NCI-H1092 treated with DMSO at 0.1 percent for 48 hours (cell line): ENCODE results near the gene CDC5L.
"Not testable (repeated sequence)": the region's sequence is repeated elsewhere in the genome, so short reads cannot be mapped to it uniquely, and the experiment has no call there.

Experiments
- DNase-seq: peaks from one replicate; lab custom pipeline; 2025; lab: John Stamatoyannopoulos, UW

Gene CDC5L

DNA sequence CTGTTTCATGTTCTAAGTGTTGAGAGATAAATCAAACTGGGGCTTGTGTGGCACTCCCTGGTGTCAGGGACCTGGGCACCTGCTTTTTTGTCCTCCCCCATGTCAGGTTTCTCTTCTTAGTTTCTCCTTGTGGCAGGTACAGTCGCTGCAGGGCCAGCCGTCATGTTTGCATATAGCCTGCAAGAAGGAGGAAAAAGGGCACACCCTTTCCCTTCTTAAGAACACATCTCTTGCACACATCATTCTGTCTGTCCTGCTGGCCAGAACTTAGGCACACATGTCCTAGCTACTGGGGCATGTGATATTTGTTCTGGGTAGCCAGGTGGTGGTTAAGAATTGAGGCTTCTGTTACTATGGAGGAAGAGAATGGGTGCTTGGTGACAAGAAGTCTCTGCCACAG is 27.9 kb downstream of the CDC5L start:
- no peak for DNase-seq

DNA sequence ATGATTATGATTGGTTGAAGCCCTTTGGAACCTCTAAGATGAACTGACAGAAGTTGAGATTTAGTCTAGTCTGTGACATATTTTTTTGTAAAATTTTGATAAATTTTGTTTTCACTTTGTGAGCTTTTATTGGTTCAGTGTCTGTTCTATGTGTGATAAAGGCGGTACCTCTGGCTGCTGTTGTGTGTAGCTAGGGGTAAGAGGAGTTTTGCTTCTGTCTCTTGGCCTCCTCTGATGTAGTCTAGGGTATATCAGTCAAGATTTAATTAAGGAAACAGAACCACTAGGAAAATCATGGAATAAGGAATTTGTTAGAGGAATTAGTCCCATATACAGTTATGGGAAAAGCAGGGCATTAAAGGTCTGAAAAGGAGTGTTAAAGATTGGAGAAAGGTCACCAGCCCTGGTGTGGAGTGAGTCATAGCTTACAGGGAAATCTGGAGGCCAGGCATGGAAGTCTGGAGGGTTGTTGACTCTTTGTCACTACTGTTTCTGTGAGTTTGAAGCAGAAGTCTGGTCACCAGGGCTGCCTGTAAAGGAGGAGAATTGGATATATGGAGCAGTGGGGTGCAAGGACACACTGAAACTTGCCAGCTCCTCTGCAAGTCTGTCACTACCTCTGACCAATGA is 28.5 kb downstream of the CDC5L start:
- DNase-seq: no peak

- DNase-seq: no peak
These were observed 35.0 kb downstream of the CDC5L start for GRCh38 chr6:44422531-44422930.

DNA sequence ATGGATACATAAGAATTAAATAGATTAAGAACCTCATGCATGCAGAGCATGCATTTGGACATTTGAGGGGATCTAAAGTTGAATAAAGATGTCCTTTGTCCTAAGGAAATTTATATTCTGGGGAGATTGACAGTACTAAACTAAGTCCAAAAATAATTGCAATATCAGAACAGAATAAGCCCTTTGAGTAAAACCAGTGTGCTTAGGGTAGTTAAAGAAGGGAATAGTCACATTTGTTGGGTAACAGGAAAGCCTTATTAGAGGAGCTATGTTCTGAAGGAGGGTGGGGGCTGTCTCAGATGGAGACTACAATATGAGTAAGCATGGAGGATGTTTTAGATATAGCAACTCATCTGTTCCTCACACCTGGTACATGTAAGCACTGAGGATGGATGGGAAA is 35.8 kb downstream of the CDC5L start:
- DNase-seq: no peak

DNA sequence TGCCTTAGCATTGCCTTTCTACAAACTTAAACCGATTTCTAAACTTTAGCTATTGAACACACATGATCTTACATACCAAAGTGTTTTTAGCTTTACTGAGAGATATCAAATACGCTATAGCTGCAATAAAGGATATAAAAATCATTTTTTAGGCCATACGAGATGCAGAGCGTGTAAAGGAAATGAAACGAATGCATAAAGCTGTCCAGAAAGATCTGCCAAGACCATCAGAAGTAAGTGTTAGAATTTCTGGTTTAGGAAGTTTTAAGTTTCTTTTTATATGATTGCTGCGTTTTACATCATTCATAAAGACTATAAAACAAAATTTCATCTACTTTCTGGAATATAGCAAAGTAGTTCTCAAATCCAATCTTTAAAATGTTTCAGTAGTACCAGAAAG is 38.4 kb downstream of the CDC5L start:
- no peak for DNase-seq

DNA sequence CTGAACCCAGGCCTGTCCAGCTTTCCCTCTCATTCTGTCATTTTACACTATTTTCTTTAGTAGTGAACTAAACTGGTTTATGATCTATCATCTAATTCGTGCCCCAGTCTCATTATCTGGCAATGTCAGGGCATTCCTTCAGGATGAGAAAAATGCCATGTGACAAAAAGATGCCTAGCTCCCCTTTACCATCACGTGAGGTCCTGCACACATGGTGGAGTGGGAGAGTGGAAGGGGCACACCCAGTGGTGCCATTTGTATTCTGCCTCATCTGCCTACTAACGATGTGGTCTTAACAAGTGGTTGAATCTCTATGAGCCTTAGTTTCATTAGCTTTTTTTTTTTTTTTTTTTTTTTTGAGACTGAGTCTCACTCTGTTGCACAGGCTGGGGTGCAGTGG is 41.2 kb downstream of the CDC5L start:
- DNase-seq: no peak

DNA sequence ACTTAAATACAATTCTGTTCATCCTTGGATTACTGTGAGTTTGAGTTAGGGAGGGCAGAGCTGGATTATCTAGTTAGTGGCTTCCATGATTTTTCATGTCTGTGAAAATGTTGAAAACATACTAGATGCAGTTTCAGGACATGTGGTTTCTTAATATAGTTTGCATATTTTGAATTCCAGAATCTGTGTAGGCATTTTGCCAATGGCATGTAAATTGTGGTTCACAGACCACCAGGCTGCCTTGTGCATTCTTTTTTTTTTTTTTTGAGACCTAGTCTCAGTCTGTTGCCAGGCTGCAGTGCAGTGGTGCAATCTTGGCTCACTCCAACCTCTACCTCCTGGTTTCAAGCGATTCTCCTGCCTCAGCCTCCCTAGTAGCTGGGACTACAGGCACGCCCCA is 42.8 kb downstream of the CDC5L start:
- DNase-seq: no peak

DNA sequence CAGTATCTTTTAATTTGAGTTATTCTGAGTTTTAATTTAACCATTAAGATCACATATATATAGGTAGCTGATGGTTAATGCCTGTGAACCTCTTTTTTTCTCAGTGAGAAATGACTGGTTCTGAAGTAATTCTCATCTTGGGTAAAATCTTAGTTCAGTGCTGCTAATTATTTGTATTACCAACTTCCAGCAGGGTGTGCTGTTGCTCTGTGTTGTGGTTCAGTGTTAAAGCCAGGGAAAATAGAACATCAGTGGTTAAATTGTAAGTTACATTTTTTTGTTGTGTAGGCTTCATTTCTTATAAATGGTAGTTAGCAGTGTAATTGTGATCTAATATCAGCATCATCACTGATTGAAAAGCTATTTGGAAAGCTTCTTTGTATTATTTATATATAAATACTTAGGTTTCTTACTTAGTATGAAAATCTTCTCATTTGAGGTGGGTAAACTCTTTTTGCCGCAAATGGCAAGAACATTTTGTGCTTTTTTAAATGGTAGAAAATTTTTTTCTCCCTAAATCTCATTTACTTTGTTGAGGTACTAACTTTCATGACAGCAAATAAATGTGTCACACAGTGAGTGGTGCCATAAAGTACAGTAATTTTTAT is 43.7 kb downstream of the CDC5L start:
- peak; percentile 20 for DNase-seq

DNA sequence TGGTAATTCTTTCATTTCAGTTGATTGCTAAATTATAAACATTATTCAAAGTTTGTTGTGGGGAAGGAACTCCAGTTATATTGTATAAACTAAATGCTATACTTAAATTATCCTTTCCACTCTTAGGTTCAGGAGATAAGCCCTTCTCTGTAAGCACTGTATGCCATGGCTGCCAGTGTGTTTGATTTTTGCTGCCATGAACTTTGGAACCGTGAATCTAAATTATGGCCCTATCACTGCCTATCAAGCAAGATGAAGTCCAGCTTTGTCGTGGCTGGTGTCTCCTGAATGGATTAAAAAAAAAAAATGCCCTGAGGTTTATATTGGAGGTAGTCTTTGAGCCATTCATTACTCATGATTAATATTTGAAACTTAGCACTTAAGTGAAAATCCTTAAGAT is 44.7 kb downstream of the CDC5L start:
- no peak for DNase-seq

- DNase-seq: no peak
These were observed 45.2 kb downstream of the CDC5L start for GRCh38 chr6:44432726-44433125.

DNA sequence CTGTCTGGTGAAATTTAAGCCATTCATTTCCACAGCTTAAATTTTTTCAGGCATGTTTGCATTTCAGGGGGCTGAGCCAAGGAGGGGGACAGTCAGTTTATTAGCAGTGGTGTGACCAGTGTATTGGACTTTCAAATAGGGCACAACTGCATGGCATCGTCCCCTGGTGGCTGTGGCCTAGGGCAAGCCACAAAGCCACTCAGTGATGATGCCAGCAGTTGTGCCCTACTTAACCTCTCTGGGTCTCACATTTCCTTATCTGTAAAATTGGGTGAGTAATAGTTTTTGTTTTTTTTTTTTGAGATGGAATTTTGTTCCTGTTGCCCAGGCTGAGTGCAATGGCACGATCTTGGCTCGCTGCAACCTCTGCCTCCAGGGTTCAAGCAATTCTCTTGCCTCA is 48.0 kb downstream of the CDC5L start:
- DNase-seq: no peak

DNA sequence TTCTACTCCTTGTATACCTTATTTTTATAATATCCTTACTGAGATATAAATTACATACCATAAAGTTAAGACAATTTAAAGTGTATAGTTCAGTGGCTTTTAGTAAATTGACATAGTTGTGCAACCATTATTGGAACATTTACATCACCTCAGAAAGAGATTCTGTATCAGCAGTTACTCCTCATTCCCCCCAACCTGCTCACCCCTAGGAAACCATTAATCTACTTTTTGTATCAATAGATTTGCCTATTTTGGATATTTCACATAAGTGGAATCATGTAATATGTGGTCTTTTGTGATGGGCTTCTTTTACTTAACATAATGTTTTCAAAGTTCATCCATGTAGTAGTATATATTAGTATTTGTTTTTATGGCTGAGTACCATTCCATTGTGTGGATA is 51.3 kb downstream of the CDC5L start:
- DNase-seq: no peak

DNA sequence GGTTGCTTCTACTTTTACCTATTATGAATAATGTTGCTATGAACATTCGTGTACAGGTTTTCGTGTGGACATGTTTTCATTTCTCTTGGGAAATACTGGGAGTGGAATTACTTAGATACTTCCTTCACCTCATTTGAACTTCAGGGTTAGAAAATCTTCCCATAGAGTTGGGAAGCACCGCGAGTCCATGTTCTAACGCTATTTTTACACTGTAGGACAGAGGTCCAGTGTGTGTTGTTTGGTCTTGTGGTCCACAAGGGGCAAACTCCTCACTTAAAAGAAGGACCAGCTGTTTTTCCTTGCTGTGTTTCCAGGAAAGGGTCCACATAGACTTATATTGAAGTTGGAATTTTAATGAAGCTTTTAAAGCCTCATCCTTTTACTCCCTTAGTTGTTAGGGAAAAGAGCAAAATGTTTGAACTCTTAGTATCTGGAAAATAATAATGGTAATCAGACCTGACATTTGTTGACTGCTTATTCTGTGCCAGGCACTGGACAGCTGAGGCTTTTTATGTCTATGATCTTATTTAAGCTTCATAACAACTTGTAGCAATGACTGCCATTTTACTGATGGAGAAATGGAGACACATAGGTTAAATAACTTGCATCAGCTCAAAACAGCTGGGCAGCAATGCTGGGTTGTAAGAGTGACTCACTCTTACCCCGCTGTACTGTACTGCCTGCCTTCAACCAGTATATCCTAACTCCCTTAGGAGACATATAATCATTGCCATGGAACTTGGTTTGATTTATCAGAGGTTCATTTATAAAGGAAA is 52.0 kb downstream of the CDC5L start:
- DNase-seq: no peak

GRCh38 chr6:44441091-44441855 is 53.8 kb downstream of the CDC5L start:
- no peak for DNase-seq

GRCh38 chr6:44442236-44442635 is 54.7 kb downstream of the CDC5L start:
- DNase-seq: no peak

DNA sequence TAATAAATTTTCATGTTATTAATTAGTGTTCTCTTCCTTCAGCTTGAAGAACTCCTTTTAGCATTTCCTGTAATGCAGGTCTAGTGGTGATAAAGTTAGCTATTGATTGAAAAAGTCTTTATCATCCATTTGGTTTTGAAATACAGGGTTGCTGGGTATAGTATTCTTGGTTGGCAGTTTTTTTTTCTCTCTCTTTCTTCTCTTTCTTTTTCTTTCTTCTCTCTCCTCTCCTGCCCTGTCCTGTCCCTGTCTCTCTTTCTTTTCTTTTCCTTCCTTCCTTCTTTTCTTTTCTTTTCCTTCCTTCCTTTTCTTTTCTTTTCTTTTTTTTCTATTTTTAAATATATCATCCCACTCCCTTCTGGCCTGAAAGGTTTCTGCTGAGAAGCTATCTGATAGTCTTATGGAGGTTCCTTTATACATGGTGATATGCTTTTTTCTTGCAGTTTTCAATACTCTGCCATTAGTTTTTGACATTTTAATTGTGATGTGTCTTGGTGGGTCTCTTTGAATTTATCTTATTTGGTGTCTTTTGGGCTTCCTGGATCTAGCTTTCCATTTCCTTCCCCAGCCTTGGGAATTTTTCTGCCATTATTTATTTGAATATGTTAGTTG is 55.4 kb downstream of the CDC5L start:
- DNase-seq: no peak

- no peak for DNase-seq
These were observed 57.3 kb downstream of the CDC5L start for GRCh38 chr6:44444853-44445252.

GRCh38 chr6:44446626-44447300 is 59.3 kb downstream of the CDC5L start:
- no peak for DNase-seq

- not testable (repeated sequence) for DNase-seq
These were observed 61.7 kb downstream of the CDC5L start for GRCh38 chr6:44449181-44449580.

GRCh38 chr6:44451803-44452695 is 64.5 kb downstream of the CDC5L start:
- no peak for DNase-seq

DNA sequence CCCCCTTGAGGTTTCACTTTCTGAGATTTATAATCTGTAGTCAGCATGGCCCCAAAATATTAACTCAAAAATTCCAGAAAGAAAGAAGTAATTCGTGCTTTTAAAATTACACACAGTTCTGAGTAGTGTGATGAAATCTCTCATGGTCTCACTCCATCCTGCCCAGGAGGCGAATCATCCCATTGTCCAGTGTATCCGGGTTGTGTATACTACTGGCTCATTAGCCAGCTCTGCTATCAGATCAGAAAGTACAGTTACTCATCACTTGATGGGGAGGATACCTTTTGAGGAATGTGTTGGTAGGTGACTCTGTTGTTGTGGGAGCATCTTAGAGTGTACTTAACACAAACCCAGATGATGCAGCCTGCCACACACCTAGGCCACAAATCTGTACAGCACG is 65.2 kb downstream of the CDC5L start:
- DNase-seq: no peak
